K562 (cell line): Measurements from ENCODE around the gene LIN28B. TPM values are rescaled to one million over a fixed set of nuclear protein-coding genes. Genes with fewer than 3 reads are reported as not detected.

Source experiments
- ATAC-seq: fragments of 200-7000 bp; cut with Tn5 transposase; 3 replicates; pipeline ENCODE4 v1.9.1; 2020; ENCODE audit warnings: moderate library complexity
- BruUV-seq: library from RNA; stranded (reverse); fragments of 400-500 nt; replicated peaks from 2 replicates; lab custom pipeline; 2021; lab: Mats Ljungman, UMichigan
- CTCF ChIA-PET: fragments of 300-600 bp; formaldehyde crosslinking; extraction: SDS; loops from one replicate; lab custom pipeline; 2021; ENCODE audit warnings: low intra/inter-chr PET ratio; lab: Yijun Ruan, JAX
- POLR2A ChIA-PET: fragments of 300-600, 350-650 bp; sonication (Branson Sonifier 250); formaldehyde crosslinking; extraction: SDS; loops from one replicate; lab custom pipeline; 2021; ENCODE audit warnings: antibody characterized with exemption, inconsistent platforms; lab: Yijun Ruan, JAX
- DNase-seq, 4 experiments: peaks; one replicate each; pipeline versions ENCODE4 v3.0.0 to v3.0.0-alpha.2; 2011 to 2018; ENCODE audit warnings: low spot score in 3 of 4, mixed read lengths in 3 of 4; ENCODE audit errors: extremely low read depth in 1 of 4
- FAIRE-seq: peaks from 2 replicates; lab custom pipeline; 2011; peaks lifted over from hg19 to GRCh38; lab: Jason Lieb, UNC
- H2AFZ ChIP-seq: 2 replicates; pipeline ENCODE4 v1.6.0; 2011; ENCODE audit warnings: low read depth, low read length, control low read depth, inconsistent platforms
- H3K27ac ChIP-seq: fragments of 200-600 bp; 3 replicates; pipeline ENCODE4 v1.8.0; 2011; ENCODE audit warnings: low read depth, mild to moderate bottlenecking, control low read depth, inconsistent platforms, low read length, moderate library complexity, mixed read lengths; ENCODE audit errors: extremely low read depth
- H3K27me3 ChIP-seq, 2 experiments: fragments of 300-600 bp in 1 of 2; 2 replicates in 1 of 2; 3 replicates in 1 of 2; pipeline versions ENCODE4 v1.6.0 to v1.8.0; 2011; ENCODE audit warnings: inconsistent platforms in 2 of 2, low read length in 2 of 2, mild to moderate bottlenecking in 1 of 2, mixed read lengths in 1 of 2, moderate library complexity in 1 of 2; ENCODE audit not compliant: control insufficient read depth in 2 of 2, insufficient read depth in 2 of 2
- H3K36me3 ChIP-seq: fragments of 300-600 bp; 3 replicates; pipeline ENCODE4 v1.8.0; 2011; ENCODE audit warnings: mild to moderate bottlenecking, low read length, inconsistent platforms; ENCODE audit not compliant: control insufficient read depth, insufficient read depth
- H3K4me1 ChIP-seq, 2 experiments: fragments of 200-600 bp in 1 of 2; replicated peaks in 1 of 2; 2 replicates in 1 of 2; 3 replicates in 1 of 2; pipeline versions ENCODE4 v1.5.1 to v1.8.0; 2011; ENCODE audit warnings: inconsistent platforms in 2 of 2, low read length in 2 of 2, mild to moderate bottlenecking in 1 of 2, mixed read lengths in 1 of 2, moderate library complexity in 1 of 2; ENCODE audit not compliant: control insufficient read depth in 2 of 2, insufficient read depth in 2 of 2
- H3K4me2 ChIP-seq: 2 replicates; pipeline ENCODE4 v1.6.1; 2011; ENCODE audit warnings: low read length, control low read depth, inconsistent platforms, mixed read lengths; ENCODE audit not compliant: insufficient read depth
- H3K4me3 ChIP-seq: fragments of 200-600 bp; sonication (generic), shearing (Covaris generic); 2 replicates; pipeline ENCODE4 v1.5.1; 2016; ENCODE audit warnings: control low read depth, inconsistent platforms
- H3K79me2 ChIP-seq: fragments of 200-600 bp; 3 replicates; pipeline ENCODE4 v1.8.0; 2011; ENCODE audit warnings: low read length, inconsistent platforms; ENCODE audit not compliant: control insufficient read depth, insufficient read depth
- H3K9ac ChIP-seq, 2 experiments: 2 replicates each; pipeline versions ENCODE4 v1.6.0 to v1.6.1; 2011; ENCODE audit warnings: low read depth in 2 of 2, low read length in 2 of 2, control low read depth in 1 of 2, inconsistent platforms in 1 of 2, mild to moderate bottlenecking in 1 of 2, mixed read lengths in 1 of 2; ENCODE audit not compliant: insufficient read depth in 1 of 2
- H3K9me1 ChIP-seq: one replicate; pipeline ENCODE4 v1.6.0; 2011; ENCODE audit warnings: inconsistent platforms, mild to moderate bottlenecking, low read length, moderate library complexity; ENCODE audit not compliant: control insufficient read depth, insufficient read depth
- H3K9me3 ChIP-seq: replicated peaks from 2 replicates; pipeline ENCODE4 v1.5.1; 2011; ENCODE audit warnings: low read depth, low read length, inconsistent platforms; ENCODE audit not compliant: control insufficient read depth, insufficient read depth
- H4K20me1 ChIP-seq: replicated peaks from 2 replicates; pipeline ENCODE4 v1.6.1; 2011; ENCODE audit warnings: low read length, inconsistent platforms, mixed read lengths; ENCODE audit not compliant: control insufficient read depth, insufficient read depth
- BCOR ChIP-seq: fragments of 450-650 bp; IDR thresholded peaks from 2 replicates; pipeline ENCODE4 v1.6.1; 2016
- C11orf30 ChIP-seq: fragments of 450-650 bp; IDR thresholded peaks from 2 replicates; pipeline ENCODE4 v1.6.1; 2016; ENCODE audit warnings: low read depth, mild to moderate bottlenecking
- CBX1 ChIP-seq: sonication (generic); IDR thresholded peaks from 2 replicates; pipeline ENCODE4 v1.6.1; 2016; ENCODE audit warnings: antibody characterized with exemption, low read depth, mild to moderate bottlenecking
- CCNT2 ChIP-seq: IDR thresholded peaks from 2 replicates; pipeline ENCODE4 v1.6.1; 2011; ENCODE audit warnings: borderline replicate concordance, low read depth, mild to moderate bottlenecking, moderate library complexity, mixed read lengths, low read length; ENCODE audit not compliant: insufficient read length; ENCODE audit errors: extremely low read depth
- E2F3 ChIP-seq: fragments of 250-450 bp; sonication (Bioruptor Pico); IDR thresholded peaks from 2 replicates; pipeline ENCODE4 v1.4.0; 2020; ENCODE audit warnings: mild to moderate bottlenecking
- FOXK2 ChIP-seq, 2 experiments: fragments of 450-650 bp; IDR thresholded peaks in 1 of 2; conservative IDR thresholded peaks in 1 of 2; 2 replicates each; pipeline ENCODE4 v1.6.1; 2016; ENCODE audit warnings: low read depth in 2 of 2, mild to moderate bottlenecking in 1 of 2
- HDAC8 ChIP-seq: fragments of 450-650 bp; IDR thresholded peaks from 2 replicates; pipeline ENCODE4 v1.6.1; 2016; ENCODE audit warnings: mild to moderate bottlenecking, missing genetic modification characterization, moderate library complexity, missing compliant biosample characterization
- HLTF ChIP-seq: fragments of 450-650 bp; IDR thresholded peaks from 2 replicates; pipeline ENCODE4 v1.6.1; 2016
- PRPF4 ChIP-seq: fragments of 200-400 bp; formaldehyde crosslinking; IDR thresholded peaks from one replicate; pipeline ENCODE4 v1.6.1; 2017; ENCODE audit warnings: low read length, low read depth, mild to moderate bottlenecking; ENCODE audit not compliant: insufficient read depth, poor library complexity, severe bottlenecking
- RBBP5 ChIP-seq: fragments of 200-600 bp; sonication (generic); IDR thresholded peaks from 2 replicates; pipeline ENCODE4 v1.6.1; 2012; ENCODE audit warnings: borderline replicate concordance, mild to moderate bottlenecking, low read length, control low read depth, inconsistent platforms; ENCODE audit not compliant: insufficient read depth, poor library complexity, severe bottlenecking
- ZBTB7A ChIP-seq: IDR thresholded peaks from 2 replicates; pipeline ENCODE4 v1.6.1; 2011; ENCODE audit warnings: low read depth, mild to moderate bottlenecking, low read length, moderate library complexity, borderline replicate concordance; ENCODE audit not compliant: control insufficient read depth
- ZC3H8 ChIP-seq: fragments of 450-650 bp; IDR thresholded peaks from 2 replicates; pipeline ENCODE4 v1.6.1; 2017
- WGBS: fragments of 100-300 bp; shearing (Covaris generic); methylation state at CpG from one replicate; pipeline ENCODE4 v1.1.6; 2016; ENCODE audit warnings: low coverage, mixed read lengths; ENCODE audit not compliant: insufficient coverage; ENCODE audit errors: missing lambda C conversion rate; 5-methylcytosine and 5-hydroxymethylcytosine counted together
- in situ Hi-C: fragments of 300-500 bp; cut with MboI; formaldehyde crosslinking; loops from 4 replicates; pipeline ENCODE4 v1.15.0; 2018; ENCODE audit warnings: inconsistent platforms, mixed read lengths
- intact Hi-C: fragments of 100-400 bp; cut with micrococcal nuclease; formaldehyde crosslinking; loops from 2 replicates; pipeline ENCODE4 v1.14.2; 2022
- polyA plus RNA-seq, 8 experiments: library from polyadenylated mRNA; depleted of rRNA in 4 of 8; stranded (reverse) in 5 of 8; unstranded in 3 of 8; fragments of >200 nt; fragmentation: Nextera tagmentation in 2 of 8; fragmentation: Illumina TruSeq in 1 of 8; extraction: Ambion mirVana in 2 of 8; extraction: Trizol in 1 of 8; gene quantifications; 2 replicates each; pipeline versions ENCODE4 v1.2.1 to v1.2.3, GENCODE V29; 2011 to 2014; ENCODE audit warnings: inconsistent platforms in 1 of 8, missing spikeins in 1 of 8
- total RNA-seq, 7 experiments: library from RNA; depleted of rRNA in 6 of 7; stranded (reverse); fragments of >200 nt in 6 of 7; fragmentation: Illumina TruSeq in 2 of 7; extraction: Trizol in 2 of 7; gene quantifications; 2 replicates each; pipeline versions ENCODE4 v1.2.1 to v1.2.3, GENCODE V29; 2011 to 2021; ENCODE audit warnings: low replicate concordance in 1 of 7
- TF ChIP-seq, protein P1 (sequence below): fragments of 450-650 bp; IDR thresholded peaks from 2 replicates; pipeline ENCODE4 v1.7.1; 2018; ENCODE audit warnings: mild to moderate bottlenecking, low read depth; ENCODE audit not compliant: partially characterized antibody
- TF ChIP-seq, protein P2 (sequence below): sonication (generic); formaldehyde crosslinking; IDR thresholded peaks from 2 replicates; pipeline ENCODE4 v1.8.1; 2022; ENCODE audit warnings: missing genetic modification reagents
- TF ChIP-seq, protein P3 (sequence below), 2 experiments: fragments of 450-650 bp; IDR thresholded peaks; 2 replicates each; pipeline ENCODE4 v1.6.1; 2016

Gene LIN28B
- total and polyA plus RNA-seq, 9 of the 15 experiments (the other 6 are each of a cell fraction or from before 2014, with no cell fraction given) = 20.9 to 77.3 (median 42.1) TPM

DNA sequence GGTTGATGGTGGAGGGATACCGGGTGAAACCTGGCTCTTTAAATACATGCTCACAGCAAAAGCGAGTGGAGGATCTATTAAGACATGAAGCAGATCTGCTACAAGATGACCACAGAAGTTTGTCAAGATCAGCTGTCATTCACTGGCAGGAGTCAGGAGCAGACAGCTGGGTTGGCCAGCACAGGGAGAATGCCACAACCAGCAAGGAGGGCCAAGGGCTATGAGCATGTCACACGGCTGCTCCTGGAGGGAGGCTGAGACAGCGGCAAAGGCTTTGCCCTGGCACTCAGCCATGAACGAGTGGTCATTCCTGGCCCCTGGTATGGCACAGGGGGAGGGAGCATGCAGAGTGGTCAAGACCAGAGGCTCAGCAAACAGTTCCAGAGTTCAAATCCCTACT is 145.3 kb downstream of the LIN28B start:
- Histone ChIP-seq H3K79me2 (no peaks in the 10 kb centered on the region), H3K27ac (no peak overlapping the region), H3K4me3 (no peak overlapping the region), H3K4me2 (no peak overlapping the region), H3K4me1 (no peaks in the 10 kb centered on the region), H3K9me1 (no peaks in the 10 kb centered on the region), H3K9ac (0 out of 4 replicates have a peak overlapping the region, but pooled peaks of 1 of the 2 experiments have one; percentile 21), H3K9me3 (no peaks in the 10 kb centered on the region), H3K27me3 (peaks cover 15 to 40% of the 10 kb centered on the region in 2 experiments), H4K20me1 (no peaks in the 10 kb centered on the region), H3K36me3 (no peaks in the 10 kb centered on the region), H2AFZ (no peak overlapping the region)
- DNase-seq (no peak), FAIRE-seq (no peak), ATAC-seq (no peak)
- 5% methylated on average over 5 of the region's 5 CpGs for WGBS
- ChIA-PET POLR2A (no interaction called here), CTCF (no interaction called here)
- intact Hi-C loops = no loop called here
- in situ Hi-C loops = no loop called here
- BruUV-seq = no TSS peak
- TF ChIP-seq E2F3 (no peak), PRPF4 (no peak), HLTF (no peak), BCOR (no peak), HDAC8 (tag) (no peak), C11orf30 (no peak), CCNT2 (no peak), ZBTB7A (no peak), ZC3H8 (no peak), RBBP5 (no peak), CBX1 (no peak), FOXK2 (conservative IDR thresholded peaks at IDR 0.05 in 1 of 2, IDR thresholded peaks at IDR 0.05 in 1 of 2; ENCODE audit: low read depth in 2 of 2) (no peak)
- TF ChIP-seq, protein P1, sequence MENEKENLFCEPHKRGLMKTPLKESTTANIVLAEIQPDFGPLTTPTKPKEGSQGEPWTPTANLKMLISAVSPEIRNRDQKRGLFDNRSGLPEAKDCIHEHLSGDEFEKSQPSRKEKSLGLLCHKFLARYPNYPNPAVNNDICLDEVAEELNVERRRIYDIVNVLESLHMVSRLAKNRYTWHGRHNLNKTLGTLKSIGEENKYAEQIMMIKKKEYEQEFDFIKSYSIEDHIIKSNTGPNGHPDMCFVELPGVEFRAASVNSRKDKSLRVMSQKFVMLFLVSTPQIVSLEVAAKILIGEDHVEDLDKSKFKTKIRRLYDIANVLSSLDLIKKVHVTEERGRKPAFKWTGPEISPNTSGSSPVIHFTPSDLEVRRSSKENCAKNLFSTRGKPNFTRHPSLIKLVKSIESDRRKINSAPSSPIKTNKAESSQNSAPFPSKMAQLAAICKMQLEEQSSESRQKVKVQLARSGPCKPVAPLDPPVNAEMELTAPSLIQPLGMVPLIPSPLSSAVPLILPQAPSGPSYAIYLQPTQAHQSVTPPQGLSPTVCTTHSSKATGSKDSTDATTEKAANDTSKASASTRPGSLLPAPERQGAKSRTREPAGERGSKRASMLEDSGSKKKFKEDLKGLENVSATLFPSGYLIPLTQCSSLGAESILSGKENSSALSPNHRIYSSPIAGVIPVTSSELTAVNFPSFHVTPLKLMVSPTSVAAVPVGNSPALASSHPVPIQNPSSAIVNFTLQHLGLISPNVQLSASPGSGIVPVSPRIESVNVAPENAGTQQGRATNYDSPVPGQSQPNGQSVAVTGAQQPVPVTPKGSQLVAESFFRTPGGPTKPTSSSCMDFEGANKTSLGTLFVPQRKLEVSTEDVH = no peak
- TF ChIP-seq, protein P2, sequence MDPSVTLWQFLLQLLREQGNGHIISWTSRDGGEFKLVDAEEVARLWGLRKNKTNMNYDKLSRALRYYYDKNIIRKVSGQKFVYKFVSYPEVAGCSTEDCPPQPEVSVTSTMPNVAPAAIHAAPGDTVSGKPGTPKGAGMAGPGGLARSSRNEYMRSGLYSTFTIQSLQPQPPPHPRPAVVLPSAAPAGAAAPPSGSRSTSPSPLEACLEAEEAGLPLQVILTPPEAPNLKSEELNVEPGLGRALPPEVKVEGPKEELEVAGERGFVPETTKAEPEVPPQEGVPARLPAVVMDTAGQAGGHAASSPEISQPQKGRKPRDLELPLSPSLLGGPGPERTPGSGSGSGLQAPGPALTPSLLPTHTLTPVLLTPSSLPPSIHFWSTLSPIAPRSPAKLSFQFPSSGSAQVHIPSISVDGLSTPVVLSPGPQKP (CRISPR knock-in tag) = no peak
- TF ChIP-seq, protein P3, sequence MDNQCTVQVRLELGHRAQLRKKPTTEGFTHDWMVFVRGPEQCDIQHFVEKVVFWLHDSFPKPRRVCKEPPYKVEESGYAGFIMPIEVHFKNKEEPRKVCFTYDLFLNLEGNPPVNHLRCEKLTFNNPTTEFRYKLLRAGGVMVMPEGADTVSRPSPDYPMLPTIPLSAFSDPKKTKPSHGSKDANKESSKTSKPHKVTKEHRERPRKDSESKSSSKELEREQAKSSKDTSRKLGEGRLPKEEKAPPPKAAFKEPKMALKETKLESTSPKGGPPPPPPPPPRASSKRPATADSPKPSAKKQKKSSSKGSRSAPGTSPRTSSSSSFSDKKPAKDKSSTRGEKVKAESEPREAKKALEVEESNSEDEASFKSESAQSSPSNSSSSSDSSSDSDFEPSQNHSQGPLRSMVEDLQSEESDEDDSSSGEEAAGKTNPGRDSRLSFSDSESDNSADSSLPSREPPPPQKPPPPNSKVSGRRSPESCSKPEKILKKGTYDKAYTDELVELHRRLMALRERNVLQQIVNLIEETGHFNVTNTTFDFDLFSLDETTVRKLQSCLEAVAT (IDR thresholded peaks at IDR 0.05) = no peak
